Hypothalamus (tissue), 51 donors: ENCODE data around the gene DAD1.
"Not testable (repeated sequence)": the region's sequence is repeated elsewhere in the genome, so short reads cannot be mapped to it uniquely, and the experiment has no call there.

Experiments
- DNase-seq, 51 donors: peaks; one replicate each; lab custom pipeline; 2025; lab: John Stamatoyannopoulos, UW

Gene DAD1

DNA sequence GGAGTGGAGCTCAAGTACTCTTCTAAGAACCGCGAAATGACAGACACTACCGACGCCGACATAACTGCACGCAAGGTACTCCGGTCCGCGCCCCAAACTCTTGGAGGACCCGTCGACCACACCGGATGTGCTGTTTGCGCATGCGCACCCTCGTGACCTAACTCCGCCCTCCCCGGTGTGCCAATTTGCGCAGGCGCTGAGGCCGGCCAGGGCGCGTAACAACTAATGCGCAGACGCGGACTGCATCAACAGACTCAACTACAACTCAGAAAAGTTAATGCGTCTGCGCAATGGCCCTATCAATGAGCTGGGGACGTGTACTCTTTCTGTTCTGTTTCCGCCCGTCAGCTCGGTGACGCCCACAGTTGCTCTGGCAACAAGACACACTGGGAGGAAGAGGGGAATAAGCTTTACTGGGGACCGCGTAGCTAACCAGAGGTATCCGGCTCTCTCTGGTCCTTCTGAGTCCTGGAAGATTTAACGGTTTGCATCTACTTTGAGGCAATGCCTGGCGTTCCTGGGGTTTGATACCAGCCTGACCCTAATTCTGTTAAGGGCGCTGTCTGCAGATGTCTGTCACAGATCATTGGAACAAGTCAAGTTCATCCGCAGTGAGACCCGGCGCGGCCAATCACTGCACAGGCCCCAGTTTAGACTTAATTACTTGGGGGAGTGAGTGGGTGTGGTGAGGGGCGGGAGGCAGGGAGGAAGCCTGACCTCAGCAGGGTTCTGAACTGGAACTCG lies at the start of gene DAD1:
Gene DAD1, minus strand, starts transcription at position 129 of the 744 bp plus-strand sequence. Its CDS starts 67 bp downstream, at position 62.
- DNase-seq: peak; percentile 83 to 100 (median 95)

DNA sequence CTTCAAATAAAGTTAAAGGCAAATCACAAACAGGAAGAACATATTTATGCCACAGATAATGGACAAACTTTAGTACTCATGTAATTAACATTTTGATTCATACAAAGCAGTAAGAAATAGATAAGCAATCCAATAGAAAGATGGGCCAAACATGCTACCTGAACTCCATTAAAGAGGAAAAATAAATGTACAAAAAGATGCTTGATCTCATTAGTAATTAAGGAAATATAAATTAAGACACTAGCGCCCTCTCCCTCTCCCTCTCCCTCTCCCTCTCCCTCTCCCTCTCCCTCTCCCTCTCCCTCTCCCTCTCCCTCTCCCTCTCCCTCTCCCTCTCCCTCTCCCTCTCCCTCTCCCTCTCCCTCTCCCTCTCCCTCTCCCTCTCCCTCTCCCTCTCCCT lies 47.0 kb upstream of the DAD1 start:
- DNase-seq: not testable (repeated sequence)

DNA sequence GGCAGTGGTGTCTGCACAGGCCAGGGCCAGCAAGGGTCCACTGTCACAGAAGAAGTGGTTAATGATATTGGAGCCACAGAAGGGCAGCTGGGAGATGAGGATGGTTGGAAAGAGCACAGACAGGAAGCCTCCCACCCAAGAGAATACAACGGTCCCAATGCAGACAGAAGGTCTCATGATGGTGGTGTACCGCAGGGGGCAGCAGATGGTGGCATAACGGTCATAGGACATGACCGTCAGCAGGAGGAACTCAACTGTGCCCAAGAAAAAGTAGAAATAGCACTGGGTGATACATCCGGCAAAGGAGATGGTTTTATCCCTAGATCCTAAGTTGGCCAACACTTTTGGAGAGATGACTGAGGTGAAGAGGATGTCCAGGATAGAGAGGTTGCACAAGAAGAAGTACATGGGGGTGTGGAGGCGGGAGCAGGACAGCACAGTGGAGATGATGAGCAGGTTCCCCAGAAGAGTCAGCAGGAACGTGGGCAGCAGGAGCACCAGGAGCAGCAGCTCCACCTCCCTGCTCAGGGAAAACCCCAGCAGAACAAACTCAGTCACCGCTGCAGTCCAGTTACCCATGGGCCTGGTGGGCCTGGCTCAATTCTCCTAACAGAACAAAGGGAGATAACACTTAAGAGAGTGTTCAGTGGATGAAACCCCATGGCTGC lies 45.3 kb upstream of the DAD1 start:
- DNase-seq: no peak

DNA sequence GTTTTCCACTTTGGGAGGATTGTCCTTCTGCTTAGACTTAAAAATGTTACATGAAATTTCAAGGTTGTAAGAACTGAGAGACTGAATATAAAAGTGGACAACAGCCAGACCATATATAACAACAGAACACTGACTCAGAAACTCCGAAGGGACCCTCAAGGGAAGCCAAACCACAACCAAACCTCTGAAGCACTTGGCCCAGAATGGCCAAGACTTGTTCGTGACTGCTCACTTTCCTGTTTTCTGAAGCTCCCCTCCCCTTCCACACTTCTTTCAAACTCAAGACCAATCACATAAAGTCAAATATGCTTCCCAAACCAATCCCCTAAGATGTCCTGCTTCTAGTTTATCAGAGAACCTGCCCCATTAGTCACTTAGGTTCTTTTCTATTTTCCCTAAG lies 41.5 kb upstream of the DAD1 start:
- no peak for DNase-seq

GRCh38 chr14:22630066-22630465 lies 41.0 kb upstream of the DAD1 start:
- DNase-seq: no peak

GRCh38 chr14:22629361-22629760 lies 40.3 kb upstream of the DAD1 start:
- DNase-seq: no peak

GRCh38 chr14:22627506-22628263 lies 38.7 kb upstream of the DAD1 start:
- no peak for DNase-seq

DNA sequence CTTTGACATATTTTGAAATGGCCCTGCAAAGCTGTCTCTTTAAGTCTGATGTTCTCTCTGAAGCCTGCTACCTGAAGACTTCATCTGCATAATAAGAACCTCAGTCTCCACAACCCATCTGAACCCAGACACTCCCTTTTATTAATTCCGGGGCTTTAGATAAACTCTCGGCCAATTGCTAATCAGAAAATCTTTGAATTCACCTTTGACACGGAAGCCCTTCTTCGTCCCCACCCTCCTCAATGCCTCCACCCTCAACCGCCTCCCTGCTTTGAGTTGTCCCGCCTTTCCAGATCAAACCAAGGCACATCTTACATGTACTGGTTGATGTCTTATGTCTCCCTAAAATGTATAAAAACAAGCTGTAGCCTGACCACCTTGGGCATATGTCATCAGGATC lies 37.6 kb upstream of the DAD1 start:
- DNase-seq: no peak

- no peak for DNase-seq
These were observed 34.0 kb upstream of the DAD1 start for GRCh38 chr14:22623047-22623446.

GRCh38 chr14:22622255-22622654 lies 33.2 kb upstream of the DAD1 start:
- no peak for DNase-seq

DNA sequence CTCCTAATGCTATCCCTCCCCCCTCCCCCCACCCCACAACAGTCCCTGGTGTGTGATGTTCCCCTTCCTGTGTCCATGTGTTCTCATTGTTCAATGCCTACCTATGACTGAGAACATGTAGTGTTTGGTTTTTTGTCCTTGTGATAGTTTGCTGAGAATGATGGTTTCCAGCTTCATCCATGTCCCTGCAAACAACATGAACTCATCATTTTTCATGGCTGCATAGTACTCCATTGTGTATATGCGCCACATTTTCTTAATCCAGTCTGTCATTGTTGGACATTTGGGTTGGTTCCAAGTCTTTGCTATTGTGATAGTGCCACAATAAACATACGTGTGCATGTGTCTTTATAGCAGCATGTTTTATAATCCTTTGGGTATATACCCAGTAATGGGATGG lies 26.7 kb upstream of the DAD1 start:
- not testable (repeated sequence) for DNase-seq

DNA sequence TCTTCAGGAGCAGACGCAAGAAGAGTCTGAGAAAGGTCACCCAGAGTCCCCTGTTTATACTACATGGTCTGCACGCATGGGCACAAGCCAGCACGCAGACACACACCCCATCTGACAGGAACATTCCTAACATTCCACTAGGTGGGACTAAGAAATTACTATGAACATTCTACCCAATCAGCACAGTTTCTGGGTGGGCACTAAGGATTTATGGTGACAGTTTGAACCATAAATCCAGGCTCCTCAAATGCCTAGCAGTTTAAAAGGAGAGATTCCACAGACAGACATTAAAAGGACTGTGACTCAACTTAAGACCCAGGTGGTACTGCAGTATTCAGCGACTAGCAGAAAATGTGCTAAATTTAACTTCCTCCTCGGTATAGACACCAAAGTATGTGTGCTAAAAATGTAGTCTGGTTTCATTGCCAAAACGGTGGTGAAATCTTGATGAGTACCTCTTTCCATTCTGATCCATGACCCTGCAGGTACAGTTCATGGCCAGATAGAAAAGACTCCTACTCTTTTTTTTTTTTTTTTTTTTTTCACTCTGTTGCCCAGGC lies 25.3 kb upstream of the DAD1 start:
- no peak for DNase-seq

GRCh38 chr14:22613736-22614239 lies 24.8 kb upstream of the DAD1 start:
- no peak for DNase-seq

DNA sequence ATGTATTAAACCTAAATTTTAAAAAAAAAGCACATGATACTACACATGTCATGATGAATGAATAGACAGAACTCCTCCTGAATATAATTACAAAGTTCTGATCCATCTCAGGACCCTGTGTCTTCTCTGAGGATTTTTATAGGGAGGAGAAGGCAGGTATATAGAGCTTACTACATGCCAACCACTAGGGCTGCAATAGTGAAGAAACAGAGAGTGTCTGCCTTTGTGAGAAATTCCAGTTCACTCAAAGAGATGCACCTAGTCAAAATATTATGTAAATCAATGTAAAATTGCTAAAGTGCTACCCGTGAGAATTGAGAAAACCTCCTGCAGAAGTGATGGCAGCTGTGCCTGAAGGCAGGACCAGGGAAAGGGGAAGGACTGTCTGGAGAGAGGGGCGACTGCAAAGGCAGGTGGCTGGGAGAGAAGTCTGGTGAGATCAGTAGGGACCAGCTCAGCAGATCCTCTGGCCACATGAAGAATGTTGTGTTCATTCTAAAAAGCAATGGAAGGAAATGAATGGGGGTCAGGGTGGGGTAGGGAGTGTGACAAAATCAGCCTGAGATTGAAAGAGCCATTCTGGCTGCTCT lies 24.2 kb upstream of the DAD1 start:
- DNase-seq: no peak

- DNase-seq: no peak
These were observed 21.9 kb upstream of the DAD1 start for GRCh38 chr14:22610931-22611330.

- no peak for DNase-seq
These were observed 18.3 kb upstream of the DAD1 start for GRCh38 chr14:22607291-22607690.

DNA sequence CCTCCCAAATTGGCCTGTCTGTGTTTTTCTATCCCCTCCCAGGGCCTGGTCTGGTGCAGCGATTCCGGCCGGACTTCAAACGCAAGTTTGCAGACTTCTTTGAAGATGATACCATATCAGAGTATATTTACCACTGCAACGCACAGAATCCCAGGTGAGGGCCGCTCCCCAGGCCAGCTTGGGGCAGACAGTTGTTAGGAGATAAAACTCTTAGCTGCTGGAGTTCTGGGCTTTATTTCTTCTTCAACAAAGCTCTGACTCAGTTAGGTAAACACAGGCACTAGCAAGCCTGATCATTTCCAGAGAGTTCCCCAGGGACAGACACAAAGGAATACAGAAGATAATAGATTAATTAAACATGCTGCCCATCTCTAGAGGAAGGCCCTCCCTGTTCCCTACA lies 17.4 kb upstream of the DAD1 start:
- DNase-seq: no peak

GRCh38 chr14:22602862-22603261 lies 13.8 kb upstream of the DAD1 start:
- DNase-seq: no peak

- DNase-seq: no peak
These were observed 13.0 kb upstream of the DAD1 start for GRCh38 chr14:22601996-22602395.

GRCh38 chr14:22601456-22601855 lies 12.4 kb upstream of the DAD1 start:
- DNase-seq: no peak

- DNase-seq: no peak
These were observed 11.0 kb upstream of the DAD1 start for GRCh38 chr14:22600027-22600426.
